ENCODE measurements around the gene SGTA.

Gene SGTA

DNA sequence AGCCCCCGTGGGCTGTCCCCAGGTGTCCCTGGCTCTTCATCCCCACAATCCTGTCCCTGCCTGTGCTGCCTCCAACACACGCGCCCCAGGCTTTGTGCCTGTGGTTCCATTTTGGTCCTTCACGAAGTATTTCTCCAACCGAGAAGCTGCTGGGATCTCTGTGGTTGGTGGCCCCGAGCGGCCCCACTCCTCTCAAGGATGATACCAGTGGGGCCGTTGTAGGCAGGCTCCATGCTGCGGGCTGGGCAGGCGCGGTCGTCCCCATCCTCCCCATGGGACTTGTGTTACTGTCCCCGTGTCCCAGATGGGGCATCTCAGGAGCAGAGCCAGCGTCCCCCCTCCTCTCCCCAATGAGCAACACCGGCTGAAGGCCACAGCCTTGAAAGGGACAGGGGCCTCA lies 32.9 kb upstream of the SGTA start:
- Histone ChIP-seq H3K4me1 (ENCODE audit: control insufficient read depth, insufficient read depth, low read length, poor library complexity, severe bottlenecking) (no peaks in the 10 kb centered on the region), H3K9me3 (ENCODE audit: control insufficient read depth, low read length) (peaks cover 1% of the 10 kb centered on the region), H3K4me3 (ENCODE audit: extremely low read depth, insufficient read depth, low read length, poor library complexity, severe bottlenecking) (no peak overlapping the region), H3K36me3 (ENCODE audit: control insufficient read depth, insufficient read depth, low read length) (peaks cover 27% of the 10 kb centered on the region), H3K27ac (ENCODE audit: low read depth, low read length, severe bottlenecking) (no peak overlapping the region)
- 96% methylated on average over 13 to 15 of the region's 15 CpGs for WGBS, 2 experiments (ENCODE audit: insufficient coverage in 2 of 2)

DNA sequence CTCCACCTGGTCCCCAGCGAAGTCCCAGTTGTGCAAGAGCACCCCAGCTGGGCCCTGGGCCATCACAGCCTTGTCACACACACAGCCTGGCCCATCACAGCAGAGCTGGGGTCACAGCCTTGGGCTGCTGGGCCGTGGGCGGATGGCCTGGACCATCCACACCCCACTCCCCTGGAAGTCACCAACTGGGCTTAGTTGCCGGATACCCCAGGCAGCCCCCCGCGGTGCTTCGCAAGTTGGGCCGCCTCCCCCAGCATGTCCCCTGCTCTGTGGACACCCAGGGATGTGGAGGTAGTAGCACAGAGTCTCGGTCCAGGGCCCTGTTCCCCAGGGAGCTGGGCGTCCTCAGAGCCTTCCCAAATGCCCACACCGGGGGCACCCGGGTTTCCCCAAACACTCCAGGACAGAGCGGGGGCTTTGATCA lies 32.1 kb upstream of the SGTA start:
- H3K27ac ChIP-seq (ENCODE audit: low read depth, low read length, severe bottlenecking), result no peak overlapping the region
- H3K4me3 ChIP-seq (ENCODE audit: extremely low read depth, insufficient read depth, low read length, poor library complexity, severe bottlenecking), result no peak overlapping the region
- H3K9me3 ChIP-seq (ENCODE audit: control insufficient read depth, low read length), result no peaks in the 10 kb centered on the region
- peaks cover 33% of the 10 kb centered on the region for H3K36me3 ChIP-seq (ENCODE audit: control insufficient read depth, insufficient read depth, low read length)
- WGBS, 2 experiments (ENCODE audit: insufficient coverage in 2 of 2), result 91 to 95% methylated on average over 7 to 12 of the region's 13 CpGs
- no peaks in the 10 kb centered on the region for H3K4me1 ChIP-seq (ENCODE audit: control insufficient read depth, insufficient read depth, low read length, poor library complexity, severe bottlenecking)

DNA sequence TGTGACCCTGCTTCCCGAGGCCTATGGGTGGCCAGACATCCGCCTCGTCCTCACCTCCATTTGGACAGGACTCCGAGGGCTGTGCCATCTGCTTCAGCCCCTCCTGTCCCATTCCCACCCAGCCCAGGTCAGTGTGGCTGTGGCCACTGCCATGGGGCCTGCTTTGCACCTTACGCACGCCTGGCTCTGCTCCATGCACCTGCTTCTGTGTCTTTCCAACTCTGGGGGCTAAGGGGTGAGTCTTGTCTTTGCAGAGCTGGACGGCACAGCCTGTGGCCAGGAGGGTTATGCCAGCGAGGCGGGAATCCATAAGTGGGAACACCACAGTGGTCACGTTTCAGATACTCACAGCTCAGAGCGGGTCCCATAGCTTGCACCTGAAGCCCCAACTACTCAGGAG lies 31.4 kb upstream of the SGTA start:
- 99 to 100% methylated on average over 7 to 9 of the region's 11 CpGs for WGBS, 2 experiments (ENCODE audit: insufficient coverage in 2 of 2)
- no peak overlapping the region for H3K27ac ChIP-seq (ENCODE audit: low read depth, low read length, severe bottlenecking)
- H3K4me3 ChIP-seq (ENCODE audit: extremely low read depth, insufficient read depth, low read length, poor library complexity, severe bottlenecking), result no peak overlapping the region
- peaks cover 40% of the 10 kb centered on the region for H3K36me3 ChIP-seq (ENCODE audit: control insufficient read depth, insufficient read depth, low read length)
- no peaks in the 10 kb centered on the region for H3K9me3 ChIP-seq (ENCODE audit: control insufficient read depth, low read length)
- H3K4me1 ChIP-seq (ENCODE audit: control insufficient read depth, insufficient read depth, low read length, poor library complexity, severe bottlenecking), result no peaks in the 10 kb centered on the region

DNA sequence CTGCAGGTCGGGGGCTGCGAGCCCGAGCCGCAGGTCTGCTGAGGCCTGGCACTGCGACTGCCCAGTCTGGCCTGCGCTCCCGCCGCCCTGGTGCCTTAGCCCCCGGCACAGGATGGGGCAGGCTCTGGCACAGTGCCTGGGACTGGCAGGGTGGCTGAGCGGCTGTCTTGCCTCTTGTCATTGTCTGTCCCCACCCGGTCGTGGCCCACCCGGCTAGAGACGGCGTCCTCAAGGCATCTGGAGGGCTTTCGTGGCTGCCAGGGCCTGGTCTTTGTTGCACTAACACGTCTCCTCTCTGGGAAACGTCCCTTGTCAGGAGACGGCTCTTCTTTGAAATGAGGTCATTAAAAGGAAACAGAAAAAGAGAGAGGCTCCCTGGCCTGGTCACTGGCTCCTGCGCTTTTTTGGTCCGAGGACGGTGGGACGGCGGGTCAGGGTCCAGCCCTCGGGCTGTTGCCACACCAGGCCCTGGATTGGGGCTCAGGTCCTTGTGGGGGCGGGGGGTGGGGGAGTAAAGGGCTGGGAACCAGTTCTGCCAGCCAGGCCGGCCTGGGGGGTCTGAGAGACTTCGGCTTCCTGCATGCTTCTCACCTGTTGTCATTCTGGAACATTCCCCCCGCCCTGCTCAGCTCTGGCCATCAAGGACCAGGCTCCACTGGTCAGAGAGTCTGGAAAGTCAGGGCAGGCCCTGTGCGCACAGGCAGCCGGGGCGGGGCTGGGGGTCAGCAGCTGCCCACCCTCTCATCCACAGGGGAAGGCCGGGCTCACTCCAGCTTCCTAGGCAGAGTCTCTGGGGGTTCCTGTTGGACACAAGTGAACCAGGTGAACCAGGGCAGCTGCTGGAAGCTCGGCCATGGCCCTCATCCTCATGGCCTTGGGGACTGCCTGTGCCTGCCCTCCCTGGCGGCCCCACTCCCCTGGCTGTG lies 30.4 kb upstream of the SGTA start:
- peaks cover 49% of the 10 kb centered on the region for H3K36me3 ChIP-seq (ENCODE audit: control insufficient read depth, insufficient read depth, low read length)
- H3K4me1 ChIP-seq (ENCODE audit: control insufficient read depth, insufficient read depth, low read length, poor library complexity, severe bottlenecking), result no peaks in the 10 kb centered on the region
- H3K4me3 ChIP-seq (ENCODE audit: extremely low read depth, insufficient read depth, low read length, poor library complexity, severe bottlenecking), result no peak overlapping the region
- no peak overlapping the region for H3K27ac ChIP-seq (ENCODE audit: low read depth, low read length, severe bottlenecking)
- no peaks in the 10 kb centered on the region for H3K9me3 ChIP-seq (ENCODE audit: control insufficient read depth, low read length)
- 94 to 97% methylated on average over 27 to 29 of the region's 35 CpGs for WGBS, 2 experiments (ENCODE audit: insufficient coverage in 2 of 2)

DNA sequence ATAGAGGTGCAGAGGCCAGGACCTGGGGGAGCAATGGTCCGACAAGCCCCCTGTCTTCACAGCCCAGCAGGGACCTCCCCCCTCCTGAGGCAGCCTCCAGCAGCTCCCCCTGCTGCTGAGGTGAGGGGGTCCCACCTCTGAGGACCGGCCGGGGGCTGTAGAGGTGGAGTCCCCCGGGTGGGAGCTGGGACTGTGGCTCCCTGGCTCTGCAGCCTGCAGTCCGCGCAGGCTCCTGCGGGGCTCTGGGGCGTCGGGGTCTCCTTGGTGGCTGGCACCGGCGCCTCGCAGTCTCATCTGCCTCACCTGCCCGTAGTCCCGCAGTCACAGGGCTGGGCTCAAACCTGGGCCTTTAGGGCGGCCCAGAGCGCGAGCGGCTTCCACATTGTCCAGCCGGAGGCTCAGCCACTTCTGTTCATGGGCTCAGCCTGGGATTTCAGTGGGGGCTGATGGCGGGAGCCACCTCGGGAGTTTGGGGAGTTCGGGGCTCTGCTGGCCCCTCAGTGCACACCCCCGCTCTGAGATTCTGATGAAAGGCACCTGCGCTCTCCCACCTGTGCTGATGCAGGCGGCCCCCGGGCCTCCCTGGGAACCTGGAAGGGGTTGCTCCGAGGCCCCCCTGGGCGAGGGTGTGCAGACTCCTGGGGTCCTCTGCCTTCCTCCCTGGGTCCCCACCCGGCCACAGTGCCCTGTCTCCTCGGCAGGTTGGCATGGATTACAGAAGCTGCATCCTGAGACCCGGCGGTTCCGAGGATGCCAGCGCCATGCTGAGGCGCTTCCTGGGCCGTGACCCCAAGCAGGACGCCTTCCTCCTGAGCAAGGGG lies 29.6 kb upstream of the SGTA start:
- Histone ChIP-seq H3K9me3 (ENCODE audit: control insufficient read depth, low read length) (no peaks in the 10 kb centered on the region), H3K27ac (ENCODE audit: low read depth, low read length, severe bottlenecking) (no peak overlapping the region), H3K4me3 (ENCODE audit: extremely low read depth, insufficient read depth, low read length, poor library complexity, severe bottlenecking) (no peak overlapping the region), H3K4me1 (ENCODE audit: control insufficient read depth, insufficient read depth, low read length, poor library complexity, severe bottlenecking) (no peaks in the 10 kb centered on the region), H3K36me3 (ENCODE audit: control insufficient read depth, insufficient read depth, low read length) (peaks cover 56% of the 10 kb centered on the region)
- WGBS, 2 experiments (ENCODE audit: insufficient coverage in 2 of 2), result 97% methylated on average over 28 to 34 of the region's 37 CpGs

DNA sequence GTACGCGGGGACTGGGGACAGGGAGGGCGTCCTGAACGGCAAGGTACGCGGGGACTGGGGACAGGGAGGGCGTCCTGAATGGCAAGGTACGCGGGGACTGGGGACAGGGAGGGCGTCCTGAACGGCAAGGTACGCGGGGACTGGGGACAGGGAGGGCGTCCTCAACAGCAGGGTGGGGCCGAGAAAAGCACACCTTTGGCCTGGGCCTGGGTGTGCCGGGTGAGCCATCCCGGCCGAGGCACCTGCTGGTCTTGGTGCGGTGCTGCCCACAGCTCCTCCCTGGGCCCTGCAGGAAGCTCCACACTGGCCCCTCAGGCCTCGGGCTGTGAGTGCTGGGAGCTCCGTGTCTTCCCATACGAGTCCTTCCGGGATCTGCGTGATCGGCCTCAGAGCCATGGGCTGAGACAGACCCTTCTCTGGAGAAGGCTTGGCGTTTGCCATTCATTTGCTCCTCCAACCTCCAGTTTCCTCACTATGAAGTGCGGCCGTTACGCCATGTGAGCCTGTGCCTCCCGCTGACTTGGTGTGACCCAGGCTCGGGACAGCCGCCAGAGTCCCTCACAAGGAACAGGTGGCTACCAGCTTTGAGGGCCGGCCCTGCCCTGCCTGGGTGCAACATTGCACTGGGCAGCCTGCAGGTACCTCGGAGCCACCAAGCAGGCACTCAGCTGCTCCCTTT lies 28.8 kb upstream of the SGTA start:
- peaks cover 63% of the 10 kb centered on the region for H3K36me3 ChIP-seq (ENCODE audit: control insufficient read depth, insufficient read depth, low read length)
- WGBS, 2 experiments (ENCODE audit: insufficient coverage in 2 of 2), result 93 to 94% methylated on average over 33 of the region's 34 CpGs
- H3K27ac ChIP-seq (ENCODE audit: low read depth, low read length, severe bottlenecking), result no peak overlapping the region
- no peaks in the 10 kb centered on the region for H3K4me1 ChIP-seq (ENCODE audit: control insufficient read depth, insufficient read depth, low read length, poor library complexity, severe bottlenecking)
- H3K9me3 ChIP-seq (ENCODE audit: control insufficient read depth, low read length), result no peaks in the 10 kb centered on the region
- H3K4me3 ChIP-seq (ENCODE audit: extremely low read depth, insufficient read depth, low read length, poor library complexity, severe bottlenecking), result no peak overlapping the region

DNA sequence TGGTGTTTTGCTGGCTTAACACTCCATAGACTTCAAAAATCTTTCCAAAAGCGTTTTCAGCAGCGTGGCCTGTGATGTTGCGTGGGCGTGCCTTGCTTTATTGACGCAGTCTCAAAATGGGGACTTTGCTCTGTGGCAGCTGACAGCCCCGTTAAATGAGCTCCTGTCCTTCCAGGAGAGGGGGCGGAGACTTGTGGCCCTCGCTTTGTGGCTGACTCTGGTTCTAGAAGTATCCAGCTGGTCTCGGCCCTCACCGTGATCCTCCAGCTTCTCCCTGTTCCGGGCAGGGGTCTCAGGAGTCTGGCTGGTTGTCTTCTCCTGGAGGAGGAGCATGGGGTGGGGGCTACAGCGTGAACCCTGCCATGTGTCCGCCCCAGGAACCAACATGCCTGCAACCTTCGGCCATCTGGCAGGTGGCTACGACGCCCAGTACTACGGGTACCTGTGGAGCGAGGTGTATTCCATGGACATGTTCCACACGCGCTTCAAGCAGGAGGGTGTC lies 28.2 kb upstream of the SGTA start:
- Histone ChIP-seq H3K36me3 (ENCODE audit: control insufficient read depth, insufficient read depth, low read length) (peaks cover 68% of the 10 kb centered on the region), H3K4me1 (ENCODE audit: control insufficient read depth, insufficient read depth, low read length, poor library complexity, severe bottlenecking) (no peaks in the 10 kb centered on the region), H3K27ac (ENCODE audit: low read depth, low read length, severe bottlenecking) (no peak overlapping the region), H3K9me3 (ENCODE audit: control insufficient read depth, low read length) (no peaks in the 10 kb centered on the region), H3K4me3 (ENCODE audit: extremely low read depth, insufficient read depth, low read length, poor library complexity, severe bottlenecking) (no peak overlapping the region)
- 94 to 98% methylated on average over 20 of the region's 20 CpGs for WGBS, 2 experiments (ENCODE audit: insufficient coverage in 2 of 2)

DNA sequence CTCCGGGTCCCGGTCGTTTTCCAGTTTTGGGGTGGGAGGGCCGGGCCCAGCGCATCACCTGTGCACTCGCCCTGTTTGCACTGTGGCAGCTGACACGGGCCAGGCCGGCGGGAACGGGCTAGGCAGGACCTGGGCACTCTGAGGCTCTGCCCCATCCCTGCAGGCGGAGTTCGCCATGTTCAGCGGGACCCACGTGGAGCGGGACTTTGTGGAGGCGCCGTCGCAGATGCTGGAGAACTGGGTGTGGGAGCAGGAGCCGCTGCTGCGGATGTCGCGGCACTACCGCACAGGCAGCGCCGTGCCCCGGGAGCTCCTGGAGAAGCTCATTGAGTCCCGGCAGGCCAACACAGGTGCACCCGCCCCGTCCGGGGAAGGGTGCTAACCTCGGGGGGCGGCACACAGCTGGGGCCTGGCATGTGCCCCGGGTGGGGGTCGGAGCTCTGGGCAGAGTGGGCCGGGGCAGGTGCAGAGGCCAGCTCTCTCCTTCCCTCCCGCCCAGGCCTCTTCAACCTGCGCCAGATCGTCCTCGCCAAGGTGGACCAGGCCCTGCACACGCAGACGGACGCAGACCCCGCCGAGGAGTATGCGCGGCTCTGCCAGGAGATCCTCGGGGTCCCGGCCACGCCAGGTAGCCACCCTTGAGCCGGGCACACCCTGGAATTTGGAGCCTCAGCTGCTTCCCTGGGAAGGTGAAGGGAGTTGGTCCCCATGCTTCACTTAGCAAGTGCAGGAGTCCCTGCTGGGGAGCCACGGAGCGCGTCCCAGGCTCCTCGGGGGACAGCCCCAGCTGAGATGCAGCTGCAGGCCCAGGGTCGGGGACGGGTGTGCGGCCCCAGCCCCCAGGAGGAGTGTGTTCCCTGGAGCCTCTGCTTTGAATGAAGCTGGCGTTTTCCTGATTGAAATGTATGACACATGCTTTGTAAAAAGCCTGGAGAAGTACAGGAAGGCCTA lies 27.3 kb upstream of the SGTA start:
- Histone ChIP-seq H3K4me3 (ENCODE audit: extremely low read depth, insufficient read depth, low read length, poor library complexity, severe bottlenecking) (no peak overlapping the region), H3K9me3 (ENCODE audit: control insufficient read depth, low read length) (no peaks in the 10 kb centered on the region), H3K36me3 (ENCODE audit: control insufficient read depth, insufficient read depth, low read length) (peaks cover 73% of the 10 kb centered on the region), H3K4me1 (ENCODE audit: control insufficient read depth, insufficient read depth, low read length, poor library complexity, severe bottlenecking) (no peaks in the 10 kb centered on the region), H3K27ac (ENCODE audit: low read depth, low read length, severe bottlenecking) (no peak overlapping the region)
- 96 to 97% methylated on average over 46 to 57 of the region's 58 CpGs for WGBS, 2 experiments (ENCODE audit: insufficient coverage in 2 of 2)

DNA sequence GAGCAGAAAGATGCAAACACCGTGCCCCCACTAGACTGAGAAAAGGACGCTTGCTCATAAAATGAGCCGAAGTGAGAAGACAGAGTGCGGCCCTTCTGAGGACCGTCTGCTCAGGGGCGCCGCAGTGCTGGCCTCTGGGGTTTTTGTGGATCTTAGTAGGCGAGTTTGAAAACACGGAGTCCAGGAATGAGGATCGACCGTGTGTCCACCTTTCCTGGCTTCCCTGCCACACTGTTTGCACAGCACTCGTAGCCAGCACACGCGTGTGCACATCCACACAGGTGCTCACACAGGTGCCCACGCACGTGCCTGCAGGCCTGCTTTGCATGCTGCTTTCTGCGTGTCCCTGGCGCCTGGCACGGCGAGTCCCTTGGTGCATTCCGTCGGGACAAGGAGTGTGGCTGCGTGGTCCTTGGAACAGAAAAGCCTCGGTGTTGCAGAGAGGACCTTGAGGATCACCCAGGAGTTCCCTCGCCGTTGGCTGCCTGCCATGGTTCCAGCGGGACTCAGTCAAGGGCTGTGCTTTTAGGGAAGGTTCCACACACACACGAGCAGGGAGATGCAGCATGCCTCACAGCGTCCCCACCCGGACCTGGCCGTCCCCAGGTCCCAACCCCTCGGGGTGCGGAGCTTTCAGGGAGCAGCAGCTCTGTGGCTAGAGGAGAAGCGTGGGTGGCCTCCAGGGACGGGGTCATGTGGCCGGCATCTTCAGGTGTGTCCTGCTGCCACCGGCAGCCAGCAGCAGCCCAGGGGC lies 26.5 kb upstream of the SGTA start:
- 96% methylated on average over 35 to 37 of the region's 37 CpGs for WGBS, 2 experiments (ENCODE audit: insufficient coverage in 2 of 2)
- Histone ChIP-seq H3K9me3 (ENCODE audit: control insufficient read depth, low read length) (no peaks in the 10 kb centered on the region), H3K36me3 (ENCODE audit: control insufficient read depth, insufficient read depth, low read length) (peaks cover 78% of the 10 kb centered on the region), H3K4me1 (ENCODE audit: control insufficient read depth, insufficient read depth, low read length, poor library complexity, severe bottlenecking) (no peaks in the 10 kb centered on the region), H3K27ac (ENCODE audit: low read depth, low read length, severe bottlenecking) (no peak overlapping the region), H3K4me3 (ENCODE audit: extremely low read depth, insufficient read depth, low read length, poor library complexity, severe bottlenecking) (no peak overlapping the region)
